GM12865 (cell line): Measurements from ENCODE around the gene HAP1.

Experiments
- DNase-seq: peaks from one replicate; pipeline ENCODE4 v3.0.0; 2010; ENCODE audit warnings: low read depth
- H3K4me3 ChIP-seq: 2 replicates; pipeline ENCODE4 v1.5.1; 2011; ENCODE audit warnings: mild to moderate bottlenecking, low read depth, low read length, control low read depth
- CTCF ChIP-seq: IDR thresholded peaks from 2 replicates; pipeline ENCODE4 v1.5.1; 2011; ENCODE audit warnings: low read length, control low read depth, low read depth, inconsistent platforms; ENCODE audit not compliant: insufficient read depth; ENCODE audit errors: missing control alignments

Gene HAP1

GRCh38 chr17:41762841-41763240 lies 28.4 kb upstream of the HAP1 start:
- no peak for DNase-seq
- no peak for TF ChIP-seq CTCF
- no peak overlapping the region for H3K4me3 ChIP-seq

- H3K4me3 ChIP-seq, result no peak overlapping the region
- no peak for TF ChIP-seq CTCF
- DNase-seq, result no peak
These were observed 27.9 kb upstream of the HAP1 start for GRCh38 chr17:41762391-41762790.

GRCh38 chr17:41760878-41761277 lies 26.4 kb upstream of the HAP1 start:
- TF ChIP-seq CTCF, result no peak
- H3K4me3 ChIP-seq, result no peak overlapping the region
- no peak for DNase-seq

GRCh38 chr17:41758601-41759000 lies 24.2 kb upstream of the HAP1 start:
- no peak for DNase-seq

GRCh38 chr17:41754066-41754465 lies 19.6 kb upstream of the HAP1 start:
- TF ChIP-seq CTCF, result no peak
- no peak overlapping the region for H3K4me3 ChIP-seq
- no peak for DNase-seq

More at GRCh38 chr17:41758601-41759000, 24.2 kb upstream of the HAP1 start:
- TF ChIP-seq CTCF, result no peak
- H3K4me3 ChIP-seq, result no peak overlapping the region

GRCh38 chr17:41751288-41751687 lies 16.8 kb upstream of the HAP1 start:
- no peak for TF ChIP-seq CTCF
- no peak for DNase-seq
- no peak overlapping the region for H3K4me3 ChIP-seq

GRCh38 chr17:41750862-41751261 lies 16.4 kb upstream of the HAP1 start:
- TF ChIP-seq CTCF, result no peak
- H3K4me3 ChIP-seq, result no peak overlapping the region
- no peak for DNase-seq
